ENCODE results near the gene SRP9. TPM values are rescaled to one million over a fixed set of nuclear protein-coding genes. Genes with fewer than 3 reads are reported as not detected.

Gene SRP9
- total and polyA plus RNA-seq, 2 experiments from 2014 or later, result 640 to 728 TPM

DNA sequence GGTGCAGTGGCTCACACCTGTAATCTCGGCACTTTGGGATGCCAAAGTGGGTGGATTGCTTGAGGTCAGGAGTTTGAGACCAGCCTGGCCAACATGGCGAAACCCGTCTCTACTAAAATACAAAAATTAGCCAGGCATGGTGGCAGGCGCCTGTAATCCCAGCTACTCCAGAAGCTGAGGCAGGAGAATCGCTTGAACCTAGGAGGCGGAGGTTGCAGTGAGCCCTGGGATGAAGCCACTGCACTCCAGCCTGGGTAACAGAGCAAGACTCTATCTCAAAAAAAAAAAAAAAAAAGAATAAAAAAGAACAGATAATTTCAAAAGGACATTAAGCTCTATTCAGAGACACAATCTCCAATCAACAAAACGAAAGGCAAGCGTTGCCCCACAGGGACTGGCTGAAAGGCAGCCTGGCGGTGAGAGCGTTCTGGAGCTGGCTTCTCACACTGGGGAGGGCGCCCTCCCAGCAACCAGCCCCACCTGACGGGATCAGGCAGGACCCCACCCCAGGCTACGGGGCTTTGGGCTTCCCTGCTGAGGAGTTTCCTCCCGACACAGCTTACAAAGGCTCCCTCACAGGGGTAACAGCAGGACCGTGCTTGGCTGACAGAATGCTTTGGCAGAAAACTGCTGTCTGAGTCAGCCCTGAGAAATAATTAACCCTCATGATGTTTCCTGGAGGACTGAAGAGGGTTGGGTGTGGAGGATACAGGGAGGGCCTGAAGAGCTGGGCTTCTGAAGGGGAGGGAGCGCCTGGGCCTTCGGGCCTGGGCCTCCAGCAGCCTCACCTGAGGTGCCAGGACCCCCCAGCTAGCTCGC is 31.1 kb upstream of the SRP9 start (continued):
- TF ChIP-seq, protein P1, sequence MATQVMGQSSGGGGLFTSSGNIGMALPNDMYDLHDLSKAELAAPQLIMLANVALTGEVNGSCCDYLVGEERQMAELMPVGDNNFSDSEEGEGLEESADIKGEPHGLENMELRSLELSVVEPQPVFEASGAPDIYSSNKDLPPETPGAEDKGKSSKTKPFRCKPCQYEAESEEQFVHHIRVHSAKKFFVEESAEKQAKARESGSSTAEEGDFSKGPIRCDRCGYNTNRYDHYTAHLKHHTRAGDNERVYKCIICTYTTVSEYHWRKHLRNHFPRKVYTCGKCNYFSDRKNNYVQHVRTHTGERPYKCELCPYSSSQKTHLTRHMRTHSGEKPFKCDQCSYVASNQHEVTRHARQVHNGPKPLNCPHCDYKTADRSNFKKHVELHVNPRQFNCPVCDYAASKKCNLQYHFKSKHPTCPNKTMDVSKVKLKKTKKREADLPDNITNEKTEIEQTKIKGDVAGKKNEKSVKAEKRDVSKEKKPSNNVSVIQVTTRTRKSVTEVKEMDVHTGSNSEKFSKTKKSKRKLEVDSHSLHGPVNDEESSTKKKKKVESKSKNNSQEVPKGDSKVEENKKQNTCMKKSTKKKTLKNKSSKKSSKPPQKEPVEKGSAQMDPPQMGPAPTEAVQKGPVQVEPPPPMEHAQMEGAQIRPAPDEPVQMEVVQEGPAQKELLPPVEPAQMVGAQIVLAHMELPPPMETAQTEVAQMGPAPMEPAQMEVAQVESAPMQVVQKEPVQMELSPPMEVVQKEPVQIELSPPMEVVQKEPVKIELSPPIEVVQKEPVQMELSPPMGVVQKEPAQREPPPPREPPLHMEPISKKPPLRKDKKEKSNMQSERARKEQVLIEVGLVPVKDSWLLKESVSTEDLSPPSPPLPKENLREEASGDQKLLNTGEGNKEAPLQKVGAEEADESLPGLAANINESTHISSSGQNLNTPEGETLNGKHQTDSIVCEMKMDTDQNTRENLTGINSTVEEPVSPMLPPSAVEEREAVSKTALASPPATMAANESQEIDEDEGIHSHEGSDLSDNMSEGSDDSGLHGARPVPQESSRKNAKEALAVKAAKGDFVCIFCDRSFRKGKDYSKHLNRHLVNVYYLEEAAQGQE (IDR thresholded peaks at IDR 0.05; ENCODE audit: unreplicated experiment), result no peak
- TF ChIP-seq, protein P2, sequence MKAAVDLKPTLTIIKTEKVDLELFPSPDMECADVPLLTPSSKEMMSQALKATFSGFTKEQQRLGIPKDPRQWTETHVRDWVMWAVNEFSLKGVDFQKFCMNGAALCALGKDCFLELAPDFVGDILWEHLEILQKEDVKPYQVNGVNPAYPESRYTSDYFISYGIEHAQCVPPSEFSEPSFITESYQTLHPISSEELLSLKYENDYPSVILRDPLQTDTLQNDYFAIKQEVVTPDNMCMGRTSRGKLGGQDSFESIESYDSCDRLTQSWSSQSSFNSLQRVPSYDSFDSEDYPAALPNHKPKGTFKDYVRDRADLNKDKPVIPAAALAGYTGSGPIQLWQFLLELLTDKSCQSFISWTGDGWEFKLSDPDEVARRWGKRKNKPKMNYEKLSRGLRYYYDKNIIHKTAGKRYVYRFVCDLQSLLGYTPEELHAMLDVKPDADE (IDR thresholded peaks at IDR 0.05), result no peak
- TF ChIP-seq STAT1 (IDR thresholded peaks at IDR 0.05; ENCODE audit: unreplicated experiment) (no peak), CREB1 (CRISPR knock-in tag; IDR thresholded peaks at IDR 0.05; ENCODE audit: low read depth) (0 out of 2 replicates have a peak, but pooled peaks have one; percentile 13), NANOG (IDR thresholded peaks at IDR 0.05; ENCODE audit: borderline replicate concordance) (no peak), JUNB (IDR thresholded peaks at IDR 0.05; ENCODE audit: unreplicated experiment) (no peak), EZH2phosphoT487 (IDR thresholded peaks at IDR 0.05; ENCODE audit: unreplicated experiment) (no peak), EZH2 (IDR thresholded peaks at IDR 0.05; ENCODE audit: low read depth, unreplicated experiment) (no peak), ZNF331 (CRISPR knock-in tag; IDR thresholded peaks at IDR 0.05; ENCODE audit: low read depth) (no peak), ZNF114 (CRISPR knock-in tag; IDR thresholded peaks at IDR 0.05) (no peak), POLR2AphosphoS5 (IDR thresholded peaks at IDR 0.05; ENCODE audit: low read depth) (no peak)

- H3K4me3 Mint-ChIP-seq, result no peak overlapping the region
- no peak overlapping the region for H2AFZ ChIP-seq
- no peaks in the 10 kb centered on the region for H3K79me2 ChIP-seq (replicated peaks; ENCODE audit: insufficient read depth)
- no peaks in the 10 kb centered on the region for H3K9me2 ChIP-seq (ENCODE audit: insufficient read depth)
- DNase-seq (ENCODE audit: low spot score) (no peak), ATAC-seq (no peak)
- H3K36me3 Mint-ChIP-seq (ENCODE audit: low read depth), result no peaks in the 10 kb centered on the region
- peaks cover 4% of the 10 kb centered on the region; the same call in 1 of the 2 replicates for H3K4me1 ChIP-seq (ENCODE audit: insufficient read depth)
- 0 out of 2 replicates have a peak overlapping the region, but pooled peaks have one; percentile 49 for H3K4me2 ChIP-seq
- H3K9me3 Mint-ChIP-seq, result no peaks in the 10 kb centered on the region; the same call in 2 of the 3 replicates
- H3K4me1 Mint-ChIP-seq, result peaks cover 30% of the 10 kb centered on the region
- no peak overlapping the region for H3K4me3 ChIP-seq
- no peaks in the 10 kb centered on the region; the same call in 1 of the 2 replicates for H3F3A ChIP-seq (replicated peaks; ENCODE audit: low read depth)
- no peak overlapping the region for H3K27ac ChIP-seq (ENCODE audit: low read depth)
- H3K27me3 ChIP-seq (ENCODE audit: insufficient read depth), result no peaks in the 10 kb centered on the region
- H3K27ac Mint-ChIP-seq, result no peak overlapping the region; the same call in 1 of the 2 replicates
- TF ChIP-seq ZNF331 (CRISPR knock-in tag; IDR thresholded peaks at IDR 0.05; ENCODE audit: low read depth), result no peak
- no peak for TF ChIP-seq JUNB (IDR thresholded peaks at IDR 0.05; ENCODE audit: unreplicated experiment)
- no peak for TF ChIP-seq EZH2 (IDR thresholded peaks at IDR 0.05; ENCODE audit: low read depth, unreplicated experiment)
- no peak for TF ChIP-seq EZH2phosphoT487 (IDR thresholded peaks at IDR 0.05; ENCODE audit: unreplicated experiment)
- no peak for TF ChIP-seq STAT1 (IDR thresholded peaks at IDR 0.05; ENCODE audit: unreplicated experiment)
- TF ChIP-seq ZNF114 (CRISPR knock-in tag; IDR thresholded peaks at IDR 0.05), result no peak
- no peaks in the 10 kb centered on the region for H4K20me1 ChIP-seq (replicated peaks; ENCODE audit: insufficient read depth)
- H3K36me3 ChIP-seq (ENCODE audit: insufficient read depth), result no peaks in the 10 kb centered on the region
- H3K27me3 Mint-ChIP-seq (ENCODE audit: insufficient read depth, low read depth, poor library complexity), result peaks cover 11% of the 10 kb centered on the region
Observed at GRCh38 chr1:225747566-225747965, 30.1 kb upstream of the SRP9 start.

Data from GM23338 (cell line).